ENCODE data around the gene ENTR1. TPM values are rescaled to one million over a fixed set of nuclear protein-coding genes. Genes with fewer than 3 reads are reported as not detected.

Gene ENTR1
- total and polyA plus RNA-seq, 10 of the 15 experiments (the other 5 are each of a cell fraction or from before 2014, with no cell fraction given): 8.2 to 96.4 (median 41.1) TPM

GRCh38 chr9:136364942-136365774, 45.3 kb downstream of the ENTR1 start:
- H3K4me1 ChIP-seq (ENCODE audit: control insufficient read depth, insufficient read depth, low read length): peaks cover 10% of the 10 kb centered on the region
- no peaks in the 10 kb centered on the region; a peak in 1 of 4 replicates for H3K36me3 ChIP-seq (ENCODE audit: control insufficient read depth in 2 of 2, insufficient read depth in 2 of 2, low read length in 1 of 2)
- ChIA-PET RAD21 (ENCODE audit: unreplicated experiment) (no interaction called here), CTCF (no interaction called here), POLR2A (no interaction called here), SMC1A (ENCODE audit: uncharacterized antibody, unreplicated experiment) (no interaction called here)
- H3K9me3 ChIP-seq (replicated peaks; ENCODE audit: control insufficient read depth, insufficient read depth, low read length): no peaks in the 10 kb centered on the region; the same call in 2 of the 3 replicates
- H3K27ac ChIP-seq (ENCODE audit: control insufficient read depth, insufficient read depth): no peak overlapping the region
- FAIRE-seq: no peak
- no peak overlapping the region for H2AFZ ChIP-seq (ENCODE audit: control insufficient read depth, low read depth, low read length)
- BruUV-seq (replicated peaks): no TSS peak
- no peaks in the 10 kb centered on the region for H4K20me1 ChIP-seq (ENCODE audit: control insufficient read depth, insufficient read depth)
- no peak overlapping the region for H3K9ac ChIP-seq (ENCODE audit: control insufficient read depth, insufficient read depth, low read length)
- H3K27me3 ChIP-seq (replicated peaks in 1 of 2; ENCODE audit: control insufficient read depth in 2 of 2, insufficient read depth in 2 of 2, low read length in 1 of 2): no peaks in the 10 kb centered on the region
- ATAC-seq: no peak
- no peak for TF ChIP-seq SRF (IDR thresholded peaks at IDR 0.05; ENCODE audit: low read depth in 2 of 2, low read length in 2 of 2)
- no peak for TF ChIP-seq ZNF622 (IDR thresholded peaks at IDR 0.05)
- no peak for TF ChIP-seq SIN3A (IDR thresholded peaks at IDR 0.05; ENCODE audit: low read depth, low read length)
- TF ChIP-seq PRDM15 (CRISPR knock-in tag; IDR thresholded peaks at IDR 0.05): no peak
- TF ChIP-seq TAF1 (IDR thresholded peaks at IDR 0.05; ENCODE audit: borderline replicate concordance, low read depth, low read length): no peak
- TF ChIP-seq POLR2AphosphoS5 (IDR thresholded peaks at IDR 0.05; ENCODE audit: low read length): no peak
- TF ChIP-seq PAX5 (IDR thresholded peaks at IDR 0.05; ENCODE audit: borderline replicate concordance, low read depth, low read length): no peak
- TF ChIP-seq NFIC (IDR thresholded peaks at IDR 0.05; ENCODE audit: low read depth, low read length): no peak
- TF ChIP-seq ELK1 (IDR thresholded peaks at IDR 0.05; ENCODE audit: low read depth, low read length): no peak
- TF ChIP-seq, protein P1, sequence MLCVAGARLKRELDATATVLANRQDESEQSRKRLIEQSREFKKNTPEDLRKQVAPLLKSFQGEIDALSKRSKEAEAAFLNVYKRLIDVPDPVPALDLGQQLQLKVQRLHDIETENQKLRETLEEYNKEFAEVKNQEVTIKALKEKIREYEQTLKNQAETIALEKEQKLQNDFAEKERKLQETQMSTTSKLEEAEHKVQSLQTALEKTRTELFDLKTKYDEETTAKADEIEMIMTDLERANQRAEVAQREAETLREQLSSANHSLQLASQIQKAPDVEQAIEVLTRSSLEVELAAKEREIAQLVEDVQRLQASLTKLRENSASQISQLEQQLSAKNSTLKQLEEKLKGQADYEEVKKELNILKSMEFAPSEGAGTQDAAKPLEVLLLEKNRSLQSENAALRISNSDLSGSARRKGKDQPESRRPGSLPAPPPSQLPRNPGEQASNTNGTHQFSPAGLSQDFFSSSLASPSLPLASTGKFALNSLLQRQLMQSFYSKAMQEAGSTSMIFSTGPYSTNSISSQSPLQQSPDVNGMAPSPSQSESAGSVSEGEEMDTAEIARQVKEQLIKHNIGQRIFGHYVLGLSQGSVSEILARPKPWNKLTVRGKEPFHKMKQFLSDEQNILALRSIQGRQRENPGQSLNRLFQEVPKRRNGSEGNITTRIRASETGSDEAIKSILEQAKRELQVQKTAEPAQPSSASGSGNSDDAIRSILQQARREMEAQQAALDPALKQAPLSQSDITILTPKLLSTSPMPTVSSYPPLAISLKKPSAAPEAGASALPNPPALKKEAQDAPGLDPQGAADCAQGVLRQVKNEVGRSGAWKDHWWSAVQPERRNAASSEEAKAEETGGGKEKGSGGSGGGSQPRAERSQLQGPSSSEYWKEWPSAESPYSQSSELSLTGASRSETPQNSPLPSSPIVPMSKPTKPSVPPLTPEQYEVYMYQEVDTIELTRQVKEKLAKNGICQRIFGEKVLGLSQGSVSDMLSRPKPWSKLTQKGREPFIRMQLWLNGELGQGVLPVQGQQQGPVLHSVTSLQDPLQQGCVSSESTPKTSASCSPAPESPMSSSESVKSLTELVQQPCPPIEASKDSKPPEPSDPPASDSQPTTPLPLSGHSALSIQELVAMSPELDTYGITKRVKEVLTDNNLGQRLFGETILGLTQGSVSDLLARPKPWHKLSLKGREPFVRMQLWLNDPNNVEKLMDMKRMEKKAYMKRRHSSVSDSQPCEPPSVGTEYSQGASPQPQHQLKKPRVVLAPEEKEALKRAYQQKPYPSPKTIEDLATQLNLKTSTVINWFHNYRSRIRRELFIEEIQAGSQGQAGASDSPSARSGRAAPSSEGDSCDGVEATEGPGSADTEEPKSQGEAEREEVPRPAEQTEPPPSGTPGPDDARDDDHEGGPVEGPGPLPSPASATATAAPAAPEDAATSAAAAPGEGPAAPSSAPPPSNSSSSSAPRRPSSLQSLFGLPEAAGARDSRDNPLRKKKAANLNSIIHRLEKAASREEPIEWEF (IDR thresholded peaks at IDR 0.05; ENCODE audit: insufficient replicate concordance, low read depth, low read length): no peak
- no peak for TF ChIP-seq ZSCAN29 (IDR thresholded peaks at IDR 0.05)
- DNase-seq (ENCODE audit: low read depth, low spot score): no peak
- H3K4me3 ChIP-seq: no peak overlapping the region
- intact Hi-C loops (cut with micrococcal nuclease; ENCODE audit: unreplicated experiment) (no loop called here), in situ Hi-C loops (cut with MboI) (no loop called here)
- no peak overlapping the region for H3K4me2 ChIP-seq (ENCODE audit: control insufficient read depth, insufficient read depth)
- H3K79me2 ChIP-seq (ENCODE audit: control insufficient read depth, insufficient read depth, low read length): no peaks in the 10 kb centered on the region
- WGBS (ENCODE audit: insufficient coverage, insufficient replicate concordance, low lambda C conversion rate, missing lambda C conversion rate): 84% methylated on average over 31 of the region's 31 CpGs

Measured in GM12878 (cell line).